ENCODE results near the gene CCL25.

GRCh38 chr19:8109455-8109854, 56.9 kb downstream of the CCL25 start:
- TF ChIP-seq CTCF (IDR thresholded peaks at IDR 0.05) (no peak), POLR2A (IDR thresholded peaks at IDR 0.05) (no peak)
